KMS-11 (cell line): ENCODE measurements around the gene TMC2.

Source experiments
- H2AFZ ChIP-seq: fragments of 200-600 bp; sonication (generic); 2 replicates; pipeline ENCODE4 v1.6.1; 2016; ENCODE audit warnings: antibody characterized with exemption, mixed run types, low read depth
- H3K27ac ChIP-seq: fragments of 200-600 bp; sonication (generic); 2 replicates; pipeline ENCODE4 v1.6.1; 2016; ENCODE audit warnings: mild to moderate bottlenecking, mixed run types
- H3K27me3 ChIP-seq: fragments of 200-600 bp; sonication (generic); 2 replicates; pipeline ENCODE4 v1.6.1; 2017; ENCODE audit warnings: mild to moderate bottlenecking, low read depth, mixed run types, moderate library complexity; ENCODE audit not compliant: insufficient read depth
- H3K36me3 ChIP-seq: fragments of 200-600 bp; sonication (generic); 2 replicates; pipeline ENCODE4 v1.6.1; 2017; ENCODE audit warnings: mild to moderate bottlenecking, mixed run types; ENCODE audit not compliant: insufficient read depth
- H3K4me1 ChIP-seq: fragments of 200-600 bp; sonication (generic); 2 replicates; pipeline ENCODE4 v1.6.1; 2016; ENCODE audit warnings: mild to moderate bottlenecking, low read depth, mixed run types; ENCODE audit not compliant: poor library complexity, severe bottlenecking
- H3K4me2 ChIP-seq: fragments of 200-600 bp; sonication (generic); 2 replicates; pipeline ENCODE4 v1.7.0; 2016; ENCODE audit warnings: mild to moderate bottlenecking, mixed run types
- H3K4me3 ChIP-seq: fragments of 200-600 bp; sonication (generic); IDR thresholded peaks from 2 replicates; pipeline ENCODE4 v1.6.1; 2017; ENCODE audit warnings: low read depth, low read length, mixed read lengths; ENCODE audit not compliant: insufficient read depth
- H3K79me2 ChIP-seq: fragments of 200-600 bp; sonication (generic); 2 replicates; pipeline ENCODE4 v1.6.1; 2016; ENCODE audit warnings: low read depth, mixed run types; ENCODE audit not compliant: insufficient read depth
- H3K9ac ChIP-seq: fragments of 200-600 bp; sonication (generic); 2 replicates; pipeline ENCODE4 v1.6.1; 2016; ENCODE audit warnings: mild to moderate bottlenecking, mixed run types
- H4K20me1 ChIP-seq: fragments of 200-600 bp; sonication (generic); 2 replicates; pipeline ENCODE4 v1.6.1; 2016; ENCODE audit warnings: mild to moderate bottlenecking, mixed run types; ENCODE audit not compliant: insufficient read depth
- TF ChIP-seq, protein P1 (sequence below): fragments of 200-600 bp; sonication (generic); conservative IDR thresholded peaks from 2 replicates; pipeline ENCODE4 v1.6.1; 2017; ENCODE audit warnings: low read depth, mild to moderate bottlenecking, antibody characterized with exemption, low read length, moderate library complexity, mixed read lengths

Gene TMC2

DNA sequence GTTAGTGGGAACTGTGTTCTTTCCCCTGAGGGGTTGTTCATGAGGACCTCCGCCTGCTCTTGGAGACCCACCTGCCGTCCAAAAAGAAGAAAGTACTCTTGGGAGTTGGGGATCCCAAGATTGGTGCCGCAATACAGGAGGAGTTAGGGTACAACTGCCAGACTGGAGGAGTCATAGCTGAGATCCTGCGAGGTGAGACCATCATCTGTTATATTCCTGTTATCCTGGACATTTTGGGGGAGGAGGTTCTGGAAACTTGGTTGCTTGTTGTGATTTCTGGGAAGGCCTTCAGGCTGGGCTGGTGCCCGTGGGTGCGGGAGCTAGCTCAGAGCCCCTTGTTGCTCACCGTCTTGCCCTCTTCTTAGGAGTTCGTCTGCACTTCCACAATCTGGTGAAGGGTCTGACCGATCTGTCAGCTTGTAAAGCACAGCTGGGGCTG is 118.0 kb downstream of the TMC2 start:
- H2AFZ ChIP-seq: no peak overlapping the region
- H3K36me3 ChIP-seq: peaks cover 8% of the 10 kb centered on the region; the same call in 1 of the 2 replicates
- peaks cover 5% of the 10 kb centered on the region for H3K4me1 ChIP-seq

GRCh38 chr20:2654831-2655230 is 118.5 kb downstream of the TMC2 start:
- Histone ChIP-seq H3K4me2 (peak overlapping the region; percentile 84), H3K36me3 (peaks cover 8% of the 10 kb centered on the region; the same call in 1 of the 2 replicates), H3K27ac (no peak overlapping the region; the same call in 1 of the 2 replicates), H3K4me3 (no peak overlapping the region), H2AFZ (no peak overlapping the region), H3K27me3 (no peaks in the 10 kb centered on the region), H4K20me1 (peaks cover 17% of the 10 kb centered on the region; the same call in 1 of the 2 replicates), H3K9ac (no peak overlapping the region), H3K4me1 (peaks cover 5% of the 10 kb centered on the region), H3K79me2 (peaks cover 56% of the 10 kb centered on the region)
- TF ChIP-seq, protein P1, sequence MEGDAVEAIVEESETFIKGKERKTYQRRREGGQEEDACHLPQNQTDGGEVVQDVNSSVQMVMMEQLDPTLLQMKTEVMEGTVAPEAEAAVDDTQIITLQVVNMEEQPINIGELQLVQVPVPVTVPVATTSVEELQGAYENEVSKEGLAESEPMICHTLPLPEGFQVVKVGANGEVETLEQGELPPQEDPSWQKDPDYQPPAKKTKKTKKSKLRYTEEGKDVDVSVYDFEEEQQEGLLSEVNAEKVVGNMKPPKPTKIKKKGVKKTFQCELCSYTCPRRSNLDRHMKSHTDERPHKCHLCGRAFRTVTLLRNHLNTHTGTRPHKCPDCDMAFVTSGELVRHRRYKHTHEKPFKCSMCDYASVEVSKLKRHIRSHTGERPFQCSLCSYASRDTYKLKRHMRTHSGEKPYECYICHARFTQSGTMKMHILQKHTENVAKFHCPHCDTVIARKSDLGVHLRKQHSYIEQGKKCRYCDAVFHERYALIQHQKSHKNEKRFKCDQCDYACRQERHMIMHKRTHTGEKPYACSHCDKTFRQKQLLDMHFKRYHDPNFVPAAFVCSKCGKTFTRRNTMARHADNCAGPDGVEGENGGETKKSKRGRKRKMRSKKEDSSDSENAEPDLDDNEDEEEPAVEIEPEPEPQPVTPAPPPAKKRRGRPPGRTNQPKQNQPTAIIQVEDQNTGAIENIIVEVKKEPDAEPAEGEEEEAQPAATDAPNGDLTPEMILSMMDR: no peak

More for the DNA sequence above, 118.0 kb downstream of the TMC2 start:
- H3K79me2 ChIP-seq: peaks cover 56% of the 10 kb centered on the region
- TF ChIP-seq, protein P1: no peak
- H3K27ac ChIP-seq: peak overlapping the region; percentile 85; the same call in 1 of the 2 replicates
- no peak overlapping the region for H3K4me3 ChIP-seq
- no peaks in the 10 kb centered on the region for H3K27me3 ChIP-seq
- H4K20me1 ChIP-seq: peaks cover 17% of the 10 kb centered on the region; the same call in 1 of the 2 replicates
- peak overlapping the region; percentile 84 for H3K4me2 ChIP-seq
- H3K9ac ChIP-seq: peak overlapping the region; percentile 89; the same call in 1 of the 2 replicates

GRCh38 chr20:2655331-2656116 is 119.2 kb downstream of the TMC2 start:
- no peaks in the 10 kb centered on the region for H3K27me3 ChIP-seq
- peaks cover 8% of the 10 kb centered on the region; the same call in 1 of the 2 replicates for H3K36me3 ChIP-seq
- H4K20me1 ChIP-seq: peaks cover 17% of the 10 kb centered on the region; the same call in 1 of the 2 replicates
- H3K4me1 ChIP-seq: peaks cover 5% of the 10 kb centered on the region
- H2AFZ ChIP-seq: no peak overlapping the region
- H3K27ac ChIP-seq: no peak overlapping the region; the same call in 1 of the 2 replicates
- H3K4me3 ChIP-seq: no peak overlapping the region
- no peak overlapping the region for H3K9ac ChIP-seq
- TF ChIP-seq, protein P1: no peak
- peak overlapping the region; percentile 33; the same call in 1 of the 2 replicates for H3K4me2 ChIP-seq
- H3K79me2 ChIP-seq: peaks cover 56% of the 10 kb centered on the region

DNA sequence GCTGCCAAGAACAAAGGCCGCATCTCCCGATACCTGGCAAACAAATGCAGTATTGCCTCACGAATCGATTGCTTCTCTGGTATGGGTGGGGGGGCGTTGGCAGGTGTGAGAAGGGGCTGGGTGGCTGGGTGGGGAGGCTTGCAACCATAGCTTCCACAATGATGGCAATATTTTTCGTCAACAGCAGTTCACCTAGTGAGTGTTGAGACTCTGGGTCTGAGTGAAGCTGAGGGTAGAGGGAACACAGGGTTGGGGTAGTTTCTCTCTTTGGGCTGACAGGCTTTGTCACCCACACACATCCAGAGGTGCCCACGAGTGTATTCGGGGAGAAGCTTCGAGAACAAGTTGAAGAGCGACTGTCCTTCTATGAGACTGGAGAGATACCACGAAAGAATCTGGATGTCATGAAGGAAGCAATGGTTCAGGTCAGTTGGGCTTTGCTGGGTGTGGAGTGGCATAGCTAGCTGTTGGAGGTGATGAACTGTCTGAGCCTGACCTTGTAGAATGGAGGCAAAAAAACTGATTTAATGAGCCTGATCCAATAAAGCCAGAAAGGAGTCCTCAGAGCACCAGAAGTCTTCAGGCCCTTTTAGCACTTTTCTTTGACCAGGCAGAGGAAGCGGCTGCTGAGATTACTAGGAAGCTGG is 120.2 kb downstream of the TMC2 start:
- peaks cover 5% of the 10 kb centered on the region for H3K4me1 ChIP-seq
- peaks cover 17% of the 10 kb centered on the region; the same call in 1 of the 2 replicates for H4K20me1 ChIP-seq
- no peak overlapping the region for H3K4me2 ChIP-seq
- no peak overlapping the region for H2AFZ ChIP-seq
- no peak overlapping the region for H3K27ac ChIP-seq
- H3K27me3 ChIP-seq: no peaks in the 10 kb centered on the region
- no peak overlapping the region for H3K9ac ChIP-seq
- no peak overlapping the region for H3K4me3 ChIP-seq
- H3K79me2 ChIP-seq: peaks cover 47% of the 10 kb centered on the region
- H3K36me3 ChIP-seq: peaks cover 8% of the 10 kb centered on the region; the same call in 1 of the 2 replicates
- TF ChIP-seq, protein P1: no peak
